ENCODE results near the gene IFNG-AS1.

- TF ChIP-seq ZNF449 (tag by site-specific recombination; IDR thresholded peaks at IDR 0.05) (no peak), ZNF140 (tag by site-specific recombination; IDR thresholded peaks at IDR 0.05) (no peak), ZNF501 (tag by site-specific recombination; IDR thresholded peaks at IDR 0.05) (no peak), CTCF (tag by site-specific recombination; IDR thresholded peaks at IDR 0.05) (no peak)
Observed at GRCh38 chr12:68018315-68018714, 29.1 kb downstream of the IFNG-AS1 start.
